Fibroblast of villous mesenchyme (primary cell): ENCODE measurements around the gene DRC3. TPM values are rescaled to one million over a fixed set of nuclear protein-coding genes. Genes with fewer than 3 reads are reported as not detected.

ENCODE experiments used
- DNase-seq: peaks from one replicate; pipeline ENCODE4 v3.0.0-alpha.2; 2010; ENCODE audit warnings: low read depth
- H3K4me3 ChIP-seq: 2 replicates; pipeline ENCODE4 v1.5.1; 2011; ENCODE audit warnings: low read depth, mild to moderate bottlenecking, low read length
- CTCF ChIP-seq: IDR thresholded peaks from 2 replicates; pipeline ENCODE4 v1.5.1; 2012; ENCODE audit warnings: low read depth, mild to moderate bottlenecking, low read length; ENCODE audit not compliant: insufficient read depth
- total RNA-seq: library from RNA; depleted of rRNA; stranded (reverse); fragments of >200 nt; gene quantifications from 2 replicates; pipeline ENCODE4 v1.2.3, GENCODE V29; 2012

Gene DRC3
- total RNA-seq, 1 donor = under 0.01 TPM

GRCh38 chr17:18035704-18036103 lies 63.0 kb downstream of the DRC3 start:
- no peak for TF ChIP-seq CTCF
- H3K4me3 ChIP-seq = no peak overlapping the region
- no peak for DNase-seq

DNA sequence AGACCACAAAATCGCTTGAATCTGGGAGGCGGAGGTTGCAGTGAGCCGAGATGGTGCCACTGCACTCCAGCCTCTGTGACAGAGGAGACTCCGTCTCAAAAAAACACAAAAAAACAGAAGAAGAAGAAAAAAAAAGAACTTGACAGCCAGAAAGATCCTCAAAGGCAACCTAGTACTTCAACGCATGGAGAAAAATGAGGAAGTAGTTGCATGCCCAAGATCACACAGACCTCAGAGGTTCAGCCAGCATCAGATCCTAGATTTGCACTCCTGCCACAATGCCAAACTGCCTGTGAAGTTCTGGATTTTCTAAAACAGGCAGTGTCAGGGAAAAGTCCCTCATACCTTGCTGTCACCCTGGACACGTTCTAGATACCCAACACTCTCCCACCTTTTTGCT lies 64.8 kb downstream of the DRC3 start:
- no peak for DNase-seq
- no peak for TF ChIP-seq CTCF
- H3K4me3 ChIP-seq = no peak overlapping the region

DNA sequence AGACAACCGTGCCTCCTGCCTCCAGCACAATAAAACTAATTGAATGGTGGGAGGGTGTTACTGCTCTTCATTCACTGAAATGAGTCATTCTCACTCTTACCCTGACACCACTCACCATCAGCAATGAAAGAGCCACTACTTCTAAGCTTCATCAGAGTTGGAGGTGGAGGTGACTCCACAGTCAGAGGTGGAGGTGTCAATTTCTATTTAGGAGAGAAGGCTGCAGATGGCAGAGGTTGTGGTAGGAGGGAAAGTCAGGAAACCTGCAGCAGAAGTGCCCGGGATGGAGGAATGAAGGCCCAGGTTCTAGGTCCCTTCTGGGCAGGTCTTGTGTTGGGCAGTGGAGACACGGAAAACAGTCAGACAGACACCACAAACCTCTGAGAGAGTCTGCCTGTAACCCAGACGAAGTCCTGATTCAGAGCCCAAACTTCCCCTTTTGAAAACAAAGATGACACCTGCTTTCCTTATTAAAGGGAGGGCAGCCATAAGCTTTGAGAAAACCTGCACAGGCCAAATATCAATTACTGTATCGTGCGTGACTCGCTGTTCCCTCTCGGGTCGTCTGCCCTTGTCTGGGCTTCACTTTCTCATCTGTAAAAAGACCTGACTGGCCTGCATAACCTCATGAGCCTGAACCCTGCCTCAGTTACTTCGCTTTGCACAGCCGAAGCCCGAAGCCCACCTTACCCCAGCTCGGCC lies 65.6 kb downstream of the DRC3 start:
- DNase-seq = peak; percentile 6
- TF ChIP-seq CTCF = no peak
- peak overlapping the region; percentile 95 for H3K4me3 ChIP-seq

DNA sequence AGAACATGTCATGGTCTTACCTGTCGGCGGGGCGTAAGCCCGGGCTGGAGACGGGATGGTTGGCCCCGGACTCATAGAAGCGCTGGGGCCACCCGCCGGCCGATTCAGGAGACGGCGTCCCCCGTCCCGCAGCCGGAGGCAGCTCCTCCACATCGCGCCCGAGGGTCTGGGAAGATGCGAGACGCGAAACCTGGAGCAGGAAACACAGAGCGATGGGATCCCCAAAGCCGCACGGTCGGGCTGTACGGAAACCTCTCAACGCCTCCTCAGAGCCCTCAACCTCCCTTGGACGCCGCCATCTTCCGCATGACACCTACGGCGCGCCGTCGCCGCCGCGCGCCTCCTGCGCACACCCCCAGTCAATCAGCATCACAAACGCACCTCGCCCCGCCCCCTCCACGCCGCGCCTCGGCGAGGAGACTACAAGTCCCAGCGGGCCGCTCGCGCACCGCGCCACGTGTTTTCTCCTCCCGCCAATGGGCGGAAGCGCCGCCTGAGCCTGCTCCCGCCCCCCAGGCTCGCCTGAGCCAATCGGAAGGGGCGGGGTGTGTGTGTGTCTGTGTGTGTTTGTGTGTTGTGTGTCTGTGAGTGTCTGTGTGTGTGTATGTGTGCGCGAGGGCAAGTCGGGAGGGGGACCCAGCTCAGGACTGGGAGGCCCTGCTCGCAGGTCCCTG lies 66.3 kb downstream of the DRC3 start, which contains the start of the genes ATPAF2 and GID4:
Gene ATPAF2, minus strand, starts transcription at position 308 of the 674 bp plus-strand sequence. Its CDS starts 155 bp downstream, at position 153.
Gene GID4, plus strand, starts transcription at position 548 of the 674 bp plus-strand sequence. Its CDS starts 57 bp downstream, at position 605.
- peak; percentile 99 for DNase-seq
- TF ChIP-seq CTCF = peak; percentile 8
- peak within 1 kb of the TSS; percentile 95 for H3K4me3 ChIP-seq

DNA sequence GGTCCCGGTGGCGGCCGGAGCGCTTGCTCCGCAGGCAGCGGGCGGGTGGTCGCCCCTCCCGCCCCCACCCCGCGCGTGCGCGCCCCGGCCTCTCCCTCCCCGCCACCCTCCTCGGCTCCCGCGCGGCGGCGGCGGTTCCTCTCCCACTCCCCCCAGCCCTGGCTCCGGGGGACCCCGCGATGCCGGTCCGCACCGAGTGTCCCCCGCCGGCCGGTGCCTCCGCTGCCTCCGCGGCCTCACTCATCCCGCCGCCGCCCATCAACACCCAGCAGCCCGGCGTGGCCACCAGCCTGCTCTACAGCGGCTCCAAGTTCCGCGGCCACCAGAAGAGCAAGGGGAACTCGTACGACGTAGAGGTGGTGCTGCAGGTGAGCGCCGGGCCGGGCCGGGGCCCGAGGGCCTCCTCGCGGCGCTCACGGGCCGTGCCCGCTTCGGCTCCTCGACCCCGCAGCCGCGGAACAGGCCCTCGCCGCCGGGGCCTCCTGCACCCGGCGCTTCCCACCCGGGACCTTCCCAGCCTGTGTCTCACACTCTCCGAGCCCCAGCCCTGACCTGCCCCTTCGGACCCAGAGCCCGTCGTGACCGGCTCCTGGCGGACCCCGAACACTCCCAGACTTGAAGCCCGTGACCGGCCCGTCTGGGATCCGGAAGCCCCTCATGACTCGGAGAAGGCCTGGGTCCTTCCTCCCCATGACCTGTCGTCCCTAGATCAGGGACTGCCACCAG lies 67.0 kb downstream of the DRC3 start:
- H3K4me3 ChIP-seq = peak overlapping the region; percentile 95
- no peak for TF ChIP-seq CTCF
- peak; percentile 11 for DNase-seq

- no peak for DNase-seq
- peak overlapping the region; percentile 95 for H3K4me3 ChIP-seq
- no peak for TF ChIP-seq CTCF
Observed at GRCh38 chr17:18040261-18040858, 67.7 kb downstream of the DRC3 start.
